K562 (cell line): ENCODE results near the gene ANO1.

ENCODE experiments used
- ARNT ChIP-seq, 2 experiments: fragments of 450-650 bp; IDR thresholded peaks; 2 replicates each; pipeline ENCODE4 v1.6.1; 2016; ENCODE audit warnings: mild to moderate bottlenecking in 1 of 2
- CTCF ChIP-seq, 3 experiments: IDR thresholded peaks in 2 of 3; conservative IDR thresholded peaks in 1 of 3; 2 replicates each; pipeline ENCODE4 v1.5.1; 2011 to 2012; ENCODE audit warnings: low read length in 3 of 3, mild to moderate bottlenecking in 3 of 3, control low read depth in 2 of 3, improper control_type of control experiment in 1 of 3, inconsistent platforms in 1 of 3, low read depth in 1 of 3, mixed read lengths in 1 of 3, moderate library complexity in 1 of 3; ENCODE audit not compliant: insufficient read depth in 2 of 3
- GTF3C2 ChIP-seq: IDR thresholded peaks from 3 replicates; pipeline ENCODE4 v1.6.1; 2011; ENCODE audit warnings: borderline replicate concordance, mild to moderate bottlenecking, moderate library complexity; ENCODE audit not compliant: insufficient read length; ENCODE audit errors: extremely low read depth
- HCFC1 ChIP-seq: IDR thresholded peaks from 2 replicates; pipeline ENCODE4 v1.6.1; 2012; ENCODE audit warnings: low read depth, low read length, improper control_type of control experiment
- MYC ChIP-seq, 2 experiments: fragments of 250-450 bp in 1 of 2; sonication (Bioruptor Pico) in 1 of 2; IDR thresholded peaks; 2 replicates each; pipeline versions ENCODE4 v1.5.1 to v1.6.1; 2012 to 2021; ENCODE audit warnings: low read depth in 2 of 2, borderline replicate concordance in 1 of 2, improper control_type of control experiment in 1 of 2, low read length in 1 of 2, mild to moderate bottlenecking in 1 of 2, moderate library complexity in 1 of 2
- SMAD3 ChIP-seq: fragments of 450-650 bp; formaldehyde crosslinking; conservative IDR thresholded peaks from 2 replicates; pipeline ENCODE4 v1.4.0; 2020; ENCODE audit warnings: mild to moderate bottlenecking
- TEAD4 ChIP-seq, 2 experiments: sonication (generic) in 1 of 2; formaldehyde crosslinking in 1 of 2; IDR thresholded peaks; 2 replicates each; pipeline versions ENCODE4 v1.6.1 to v1.8.0; 2012 to 2022; ENCODE audit warnings: borderline replicate concordance in 1 of 2, inconsistent platforms in 1 of 2, low read length in 1 of 2, mild to moderate bottlenecking in 1 of 2, missing genetic modification reagents in 1 of 2
- ZNF143 ChIP-seq: sonication (generic); formaldehyde crosslinking; IDR thresholded peaks from 2 replicates; pipeline ENCODE4 v1.9.0; 2022; ENCODE audit warnings: mild to moderate bottlenecking, missing genetic modification reagents
- ZNF274 ChIP-seq: IDR thresholded peaks from 2 replicates; pipeline ENCODE4 v1.6.1; 2011; ENCODE audit warnings: low read depth, mild to moderate bottlenecking, low read length, moderate library complexity, borderline replicate concordance
- ZNF764 ChIP-seq: fragments of 250-450 bp; sonication (Bioruptor Pico); IDR thresholded peaks from 2 replicates; pipeline ENCODE4 v1.4.0; 2020; ENCODE audit warnings: low read depth, mild to moderate bottlenecking, moderate library complexity
- TF ChIP-seq, protein P1 (sequence below): fragments of 450-650 bp; IDR thresholded peaks from 2 replicates; pipeline ENCODE4 v1.6.1; 2016; ENCODE audit warnings: low read depth

DNA sequence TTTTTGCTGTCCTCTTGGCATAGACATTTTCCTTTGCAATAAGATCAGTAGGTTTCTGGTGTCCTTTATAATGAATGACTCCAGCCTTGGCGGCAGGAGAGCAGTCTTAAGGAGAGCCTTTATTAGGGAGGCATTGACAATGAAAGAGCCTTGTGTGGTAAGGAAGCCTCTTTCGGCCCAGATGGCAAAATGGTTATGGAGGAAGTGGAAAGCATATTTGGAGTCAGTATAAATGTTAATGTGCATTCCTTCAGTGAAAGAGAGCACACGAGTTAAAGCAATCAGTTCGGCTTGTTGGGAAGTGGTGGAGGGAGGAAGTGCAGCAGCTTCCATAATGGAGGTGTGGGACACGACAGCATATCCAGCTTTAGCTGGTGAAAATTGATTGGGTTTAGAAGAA, 18.1 kb upstream of the ANO1 start:
- TF ChIP-seq CTCF (IDR thresholded peaks at IDR 0.05 in 2 of 3, conservative IDR thresholded peaks at IDR 0.05 in 1 of 3; ENCODE audit: insufficient read depth in 2 of 3, low read depth in 1 of 3, low read length in 3 of 3): no peak
- TF ChIP-seq ZNF143: no peak
- TF ChIP-seq GTF3C2: no peak
- no peak for TF ChIP-seq ARNT (IDR thresholded peaks at IDR 0.05)
- no peak for TF ChIP-seq ZNF764
- TF ChIP-seq, protein P1, sequence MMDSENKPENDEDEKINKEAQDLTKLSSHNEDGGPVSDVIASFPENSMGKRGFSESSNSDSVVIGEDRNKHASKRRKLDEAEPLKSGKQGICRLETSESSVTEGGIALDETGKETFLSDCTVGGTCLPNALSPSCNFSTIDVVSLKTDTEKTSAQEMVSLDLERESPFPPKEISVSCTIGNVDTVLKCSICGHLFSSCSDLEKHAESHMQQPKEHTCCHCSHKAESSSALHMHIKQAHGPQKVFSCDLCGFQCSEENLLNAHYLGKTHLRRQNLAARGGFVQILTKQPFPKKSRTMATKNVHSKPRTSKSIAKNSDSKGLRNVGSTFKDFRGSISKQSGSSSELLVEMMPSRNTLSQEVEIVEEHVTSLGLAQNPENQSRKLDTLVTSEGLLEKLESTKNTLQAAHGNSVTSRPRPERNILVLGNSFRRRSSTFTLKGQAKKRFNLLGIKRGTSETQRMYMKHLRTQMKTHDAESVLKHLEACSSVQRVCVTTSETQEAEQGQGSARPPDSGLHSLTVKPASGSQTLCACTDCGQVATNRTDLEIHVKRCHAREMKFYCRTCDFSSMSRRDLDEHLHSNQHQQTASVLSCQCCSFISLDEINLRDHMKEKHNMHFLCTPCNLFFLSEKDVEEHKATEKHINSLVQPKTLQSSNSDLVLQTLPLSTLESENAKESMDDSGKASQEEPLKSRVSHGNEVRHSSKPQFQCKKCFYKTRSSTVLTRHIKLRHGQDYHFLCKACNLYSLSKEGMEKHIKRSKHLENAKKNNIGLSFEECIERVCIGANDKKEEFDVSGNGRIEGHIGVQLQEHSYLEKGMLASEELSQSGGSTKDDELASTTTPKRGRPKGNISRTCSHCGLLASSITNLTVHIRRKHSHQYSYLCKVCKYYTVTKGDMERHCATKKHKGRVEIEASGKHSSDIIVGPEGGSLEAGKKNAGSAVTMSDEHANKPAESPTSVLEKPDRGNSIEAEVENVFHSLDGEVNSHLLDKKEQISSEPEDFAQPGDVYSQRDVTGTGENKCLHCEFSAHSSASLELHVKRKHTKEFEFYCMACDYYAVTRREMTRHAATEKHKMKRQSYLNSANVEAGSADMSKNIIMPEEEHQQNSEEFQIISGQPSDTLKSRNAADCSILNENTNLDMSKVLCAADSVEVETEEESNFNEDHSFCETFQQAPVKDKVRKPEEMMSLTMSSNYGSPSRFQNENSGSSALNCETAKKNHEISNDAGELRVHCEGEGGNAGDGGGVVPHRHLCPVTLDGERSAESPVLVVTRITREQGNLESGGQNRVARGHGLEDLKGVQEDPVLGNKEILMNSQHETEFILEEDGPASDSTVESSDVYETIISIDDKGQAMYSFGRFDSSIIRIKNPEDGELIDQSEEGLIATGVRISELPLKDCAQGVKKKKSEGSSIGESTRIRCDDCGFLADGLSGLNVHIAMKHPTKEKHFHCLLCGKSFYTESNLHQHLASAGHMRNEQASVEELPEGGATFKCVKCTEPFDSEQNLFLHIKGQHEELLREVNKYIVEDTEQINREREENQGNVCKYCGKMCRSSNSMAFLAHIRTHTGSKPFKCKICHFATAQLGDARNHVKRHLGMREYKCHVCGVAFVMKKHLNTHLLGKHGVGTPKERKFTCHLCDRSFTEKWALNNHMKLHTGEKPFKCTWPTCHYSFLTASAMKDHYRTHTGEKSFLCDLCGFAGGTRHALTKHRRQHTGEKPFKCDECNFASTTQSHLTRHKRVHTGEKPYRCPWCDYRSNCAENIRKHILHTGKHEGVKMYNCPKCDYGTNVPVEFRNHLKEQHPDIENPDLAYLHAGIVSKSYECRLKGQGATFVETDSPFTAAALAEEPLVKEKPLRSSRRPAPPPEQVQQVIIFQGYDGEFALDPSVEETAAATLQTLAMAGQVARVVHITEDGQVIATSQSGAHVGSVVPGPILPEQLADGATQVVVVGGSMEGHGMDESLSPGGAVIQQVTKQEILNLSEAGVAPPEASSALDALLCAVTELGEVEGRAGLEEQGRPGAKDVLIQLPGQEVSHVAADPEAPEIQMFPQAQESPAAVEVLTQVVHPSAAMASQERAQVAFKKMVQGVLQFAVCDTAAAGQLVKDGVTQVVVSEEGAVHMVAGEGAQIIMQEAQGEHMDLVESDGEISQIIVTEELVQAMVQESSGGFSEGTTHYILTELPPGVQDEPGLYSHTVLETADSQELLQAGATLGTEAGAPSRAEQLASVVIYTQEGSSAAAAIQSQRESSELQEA: no peak
- TF ChIP-seq SMAD3: no peak
- no peak for TF ChIP-seq HCFC1
- TF ChIP-seq TEAD4 (IDR thresholded peaks at IDR 0.05; ENCODE audit: low read length): no peak
- TF ChIP-seq TEAD4 (CRISPR knock-in tag; IDR thresholded peaks at IDR 0.05; ENCODE audit: borderline replicate concordance): no peak
- no peak for TF ChIP-seq ZNF274
- TF ChIP-seq MYC (IDR thresholded peaks at IDR 0.05; ENCODE audit: low read depth, low read length): no peak
- no peak for TF ChIP-seq MYC (CRISPR knock-in tag; IDR thresholded peaks at IDR 0.05; ENCODE audit: borderline replicate concordance, low read depth)
